HEK293 (cell line): ENCODE measurements around the gene FRMD8.

ENCODE experiments used
- EGR2 ChIP-seq: fragments of 450-650 bp; formaldehyde crosslinking; IDR thresholded peaks from 2 replicates; pipeline ENCODE4 v1.5.1; 2016; ENCODE audit warnings: low read depth, missing biosample characterization, missing genetic modification characterization
- HOXC10 ChIP-seq: sonication (generic); formaldehyde crosslinking; IDR thresholded peaks from 2 replicates; pipeline ENCODE4 v1.8.1; 2023; ENCODE audit warnings: mild to moderate bottlenecking, missing genetic modification reagents
- KLF10 ChIP-seq: fragments of 450-650 bp; IDR thresholded peaks from 2 replicates; pipeline ENCODE4 v1.5.1; 2018; ENCODE audit warnings: missing biosample characterization, mild to moderate bottlenecking, missing genetic modification characterization
- MEIS1 ChIP-seq: sonication (generic); formaldehyde crosslinking; IDR thresholded peaks from 2 replicates; pipeline ENCODE4 v1.8.1; 2022; ENCODE audit warnings: missing genetic modification reagents, mild to moderate bottlenecking, borderline replicate concordance
- OVOL3 ChIP-seq: fragments of 450-650 bp; formaldehyde crosslinking; IDR thresholded peaks from 2 replicates; pipeline ENCODE4 v1.5.1; 2016; ENCODE audit warnings: missing biosample characterization, missing genetic modification characterization
- REPIN1 ChIP-seq: fragments of 450-650 bp; formaldehyde crosslinking; IDR thresholded peaks from 2 replicates; pipeline ENCODE4 v1.5.1; 2017; ENCODE audit warnings: missing biosample characterization, missing genetic modification characterization, low read depth
- SALL2 ChIP-seq: fragments of 450-650 bp; formaldehyde crosslinking; IDR thresholded peaks from 2 replicates; pipeline ENCODE4 v1.5.0; 2017; ENCODE audit warnings: missing biosample characterization, mild to moderate bottlenecking, missing genetic modification characterization, borderline replicate concordance
- ZBTB20 ChIP-seq: fragments of 450-650 bp; formaldehyde crosslinking; IDR thresholded peaks from 2 replicates; pipeline ENCODE4 v1.5.1; 2016; ENCODE audit warnings: missing biosample characterization, missing genetic modification characterization
- ZNF10 ChIP-seq: fragments of 450-650 bp; formaldehyde crosslinking; IDR thresholded peaks from 2 replicates; pipeline ENCODE4 v1.5.1; 2017; ENCODE audit warnings: missing biosample characterization, missing genetic modification characterization
- ZNF157 ChIP-seq: fragments of 450-650 bp; formaldehyde crosslinking; IDR thresholded peaks from 2 replicates; pipeline ENCODE4 v1.5.1; 2016; ENCODE audit warnings: missing biosample characterization, missing genetic modification characterization
- ZNF169 ChIP-seq: fragments of 450-650 bp; formaldehyde crosslinking; IDR thresholded peaks from 2 replicates; pipeline ENCODE4 v1.5.1; 2016; ENCODE audit warnings: missing biosample characterization, missing genetic modification characterization
- ZNF174 ChIP-seq: fragments of 450-650 bp; formaldehyde crosslinking; IDR thresholded peaks from 2 replicates; pipeline ENCODE4 v1.5.0; 2017; ENCODE audit warnings: missing biosample characterization, mild to moderate bottlenecking, missing genetic modification characterization
- ZNF2 ChIP-seq: fragments of 450-650 bp; formaldehyde crosslinking; IDR thresholded peaks from 2 replicates; pipeline ENCODE4 v1.5.1; 2016; ENCODE audit warnings: missing biosample characterization, missing genetic modification characterization
- ZNF302 ChIP-seq: fragments of 450-650 bp; formaldehyde crosslinking; IDR thresholded peaks from 2 replicates; pipeline ENCODE4 v1.5.1; 2016; ENCODE audit warnings: missing biosample characterization, missing genetic modification characterization, low read depth
- ZNF426 ChIP-seq: fragments of 450-650 bp; formaldehyde crosslinking; IDR thresholded peaks from 2 replicates; pipeline ENCODE4 v1.5.1; 2017; ENCODE audit warnings: missing biosample characterization, missing genetic modification characterization, mild to moderate bottlenecking, inconsistent platforms, moderate library complexity
- ZNF514 ChIP-seq: fragments of 450-650 bp; formaldehyde crosslinking; IDR thresholded peaks from 2 replicates; pipeline ENCODE4 v1.5.1; 2016; ENCODE audit warnings: missing biosample characterization, missing genetic modification characterization
- ZNF548 ChIP-seq: fragments of 450-650 bp; formaldehyde crosslinking; IDR thresholded peaks from 2 replicates; pipeline ENCODE4 v1.5.1; 2016; ENCODE audit warnings: missing biosample characterization, missing genetic modification characterization
- ZNF561 ChIP-seq: fragments of 450-650 bp; IDR thresholded peaks from 2 replicates; pipeline ENCODE4 v1.5.1; 2018; ENCODE audit warnings: missing biosample characterization, missing genetic modification characterization, borderline replicate concordance
- ZNF596 ChIP-seq: fragments of 450-650 bp; IDR thresholded peaks from 2 replicates; pipeline ENCODE4 v1.5.0; 2018; ENCODE audit warnings: missing biosample characterization, mild to moderate bottlenecking, missing genetic modification characterization, moderate library complexity
- ZNF747 ChIP-seq: fragments of 450-650 bp; formaldehyde crosslinking; IDR thresholded peaks from 2 replicates; pipeline ENCODE4 v1.5.1; 2016; ENCODE audit warnings: missing biosample characterization, missing genetic modification characterization
- ZNF777 ChIP-seq: fragments of 450-650 bp; formaldehyde crosslinking; IDR thresholded peaks from 2 replicates; pipeline ENCODE4 v1.5.1; 2017; ENCODE audit warnings: missing biosample characterization, missing genetic modification characterization, borderline replicate concordance
- ZNF785 ChIP-seq: fragments of 450-650 bp; formaldehyde crosslinking; IDR thresholded peaks from 2 replicates; pipeline ENCODE4 v1.5.1; 2016; ENCODE audit warnings: missing biosample characterization, missing genetic modification characterization
- ZNF830 ChIP-seq: fragments of 450-650 bp; IDR thresholded peaks from 2 replicates; pipeline ENCODE4 v1.5.0; 2018; ENCODE audit warnings: missing biosample characterization, missing genetic modification characterization, low read depth, mild to moderate bottlenecking, moderate library complexity
- TF ChIP-seq, protein P1 (sequence below): fragments of 450-650 bp; formaldehyde crosslinking; IDR thresholded peaks from 2 replicates; pipeline ENCODE4 v1.5.1; 2017; ENCODE audit warnings: missing biosample characterization, missing genetic modification characterization
- TF ChIP-seq, protein P2 (sequence below): fragments of 450-650 bp; formaldehyde crosslinking; IDR thresholded peaks from 2 replicates; pipeline ENCODE4 v1.5.1; 2016; ENCODE audit warnings: missing biosample characterization, missing genetic modification characterization
- TF ChIP-seq, protein P3 (sequence below): fragments of 450-650 bp; formaldehyde crosslinking; IDR thresholded peaks from 2 replicates; pipeline ENCODE4 v1.5.1; 2016; ENCODE audit warnings: missing biosample characterization, missing genetic modification characterization
- TF ChIP-seq, protein P4 (sequence below): fragments of 450-650 bp; formaldehyde crosslinking; IDR thresholded peaks from 2 replicates; pipeline ENCODE4 v1.5.1; 2016; ENCODE audit warnings: missing biosample characterization, missing genetic modification characterization
- TF ChIP-seq, protein P5 (sequence below): fragments of 450-650 bp; formaldehyde crosslinking; IDR thresholded peaks from 2 replicates; pipeline ENCODE4 v1.5.1; 2016; ENCODE audit warnings: missing biosample characterization, missing genetic modification characterization
- TF ChIP-seq, protein P6 (sequence below): fragments of 450-650 bp; formaldehyde crosslinking; IDR thresholded peaks from 2 replicates; pipeline ENCODE4 v1.5.1; 2017; ENCODE audit warnings: missing biosample characterization, missing genetic modification characterization

The FRMD8 gene

DNA sequence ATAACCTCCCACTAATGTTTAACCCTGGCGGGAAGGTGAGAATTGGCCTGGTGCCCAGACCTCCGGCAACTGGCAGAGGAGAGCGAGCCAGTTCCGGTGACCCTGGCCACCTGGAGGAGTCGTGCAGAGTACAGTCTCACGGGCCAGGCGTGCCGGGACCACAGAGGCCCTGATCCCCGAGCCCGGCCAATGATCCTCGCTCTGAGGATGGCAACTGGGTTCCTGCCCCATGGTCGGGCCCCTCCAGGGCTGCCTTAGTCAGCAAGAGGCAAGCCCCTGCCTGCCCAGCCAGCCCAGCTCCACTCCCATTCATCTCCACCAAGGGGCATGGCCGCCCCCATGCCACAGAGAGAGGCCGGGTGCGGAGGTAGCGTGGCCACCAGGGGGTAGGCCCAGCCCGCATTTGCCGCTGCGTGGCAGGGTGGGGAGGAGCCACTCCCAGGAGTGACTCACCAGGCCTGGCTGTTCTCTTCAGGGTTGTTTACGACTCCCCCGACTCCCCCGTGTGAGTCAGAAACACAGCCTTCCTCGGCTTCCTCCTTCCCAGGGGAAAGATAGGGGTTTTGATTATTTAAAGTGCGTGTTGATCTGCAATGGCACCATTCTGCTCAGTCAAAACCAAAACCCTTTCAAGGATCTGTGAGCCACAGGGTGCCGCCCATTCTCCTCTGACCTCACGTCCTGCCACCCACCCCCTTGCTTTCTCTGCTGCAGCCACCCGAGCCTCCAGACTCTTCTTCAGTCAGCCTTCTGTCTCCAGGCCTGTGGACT lies 4.2 kb upstream of the FRMD8 start, which contains the start of gene SLC25A45 (continued):
- TF ChIP-seq ZNF174 (tag by site-specific recombination) (no peak), ZNF10 (no peak), ZNF426 (no peak), ZNF785 (tag by site-specific recombination) (no peak), ZNF157 (tag by site-specific recombination) (no peak), ZNF830 (tag by site-specific recombination) (no peak), ZNF747 (tag by site-specific recombination) (no peak), ZNF777 (tag by site-specific recombination) (no peak), ZNF548 (tag by site-specific recombination) (no peak), ZNF514 (tag by site-specific recombination) (no peak), ZNF2 (tag by site-specific recombination) (peak; percentile 62), EGR2 (tag by site-specific recombination) (peak; percentile 65), ZNF169 (tag by site-specific recombination) (no peak), SALL2 (tag by site-specific recombination) (no peak), MEIS1 (CRISPR knock-in tag) (no peak), ZNF596 (tag by site-specific recombination) (peak; percentile 68), ZBTB20 (tag by site-specific recombination) (peak; percentile 93), KLF10 (tag by site-specific recombination) (peak; percentile 92), ZNF302 (no peak), HOXC10 (CRISPR knock-in tag) (no peak), ZNF561 (tag by site-specific recombination) (peak; percentile 75), REPIN1 (no peak), OVOL3 (tag by site-specific recombination) (no peak)
- TF ChIP-seq, protein P1, sequence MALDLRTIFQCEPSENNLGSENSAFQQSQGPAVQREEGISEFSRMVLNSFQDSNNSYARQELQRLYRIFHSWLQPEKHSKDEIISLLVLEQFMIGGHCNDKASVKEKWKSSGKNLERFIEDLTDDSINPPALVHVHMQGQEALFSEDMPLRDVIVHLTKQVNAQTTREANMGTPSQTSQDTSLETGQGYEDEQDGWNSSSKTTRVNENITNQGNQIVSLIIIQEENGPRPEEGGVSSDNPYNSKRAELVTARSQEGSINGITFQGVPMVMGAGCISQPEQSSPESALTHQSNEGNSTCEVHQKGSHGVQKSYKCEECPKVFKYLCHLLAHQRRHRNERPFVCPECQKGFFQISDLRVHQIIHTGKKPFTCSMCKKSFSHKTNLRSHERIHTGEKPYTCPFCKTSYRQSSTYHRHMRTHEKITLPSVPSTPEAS (tag by site-specific recombination), result no peak
- TF ChIP-seq, protein P2, sequence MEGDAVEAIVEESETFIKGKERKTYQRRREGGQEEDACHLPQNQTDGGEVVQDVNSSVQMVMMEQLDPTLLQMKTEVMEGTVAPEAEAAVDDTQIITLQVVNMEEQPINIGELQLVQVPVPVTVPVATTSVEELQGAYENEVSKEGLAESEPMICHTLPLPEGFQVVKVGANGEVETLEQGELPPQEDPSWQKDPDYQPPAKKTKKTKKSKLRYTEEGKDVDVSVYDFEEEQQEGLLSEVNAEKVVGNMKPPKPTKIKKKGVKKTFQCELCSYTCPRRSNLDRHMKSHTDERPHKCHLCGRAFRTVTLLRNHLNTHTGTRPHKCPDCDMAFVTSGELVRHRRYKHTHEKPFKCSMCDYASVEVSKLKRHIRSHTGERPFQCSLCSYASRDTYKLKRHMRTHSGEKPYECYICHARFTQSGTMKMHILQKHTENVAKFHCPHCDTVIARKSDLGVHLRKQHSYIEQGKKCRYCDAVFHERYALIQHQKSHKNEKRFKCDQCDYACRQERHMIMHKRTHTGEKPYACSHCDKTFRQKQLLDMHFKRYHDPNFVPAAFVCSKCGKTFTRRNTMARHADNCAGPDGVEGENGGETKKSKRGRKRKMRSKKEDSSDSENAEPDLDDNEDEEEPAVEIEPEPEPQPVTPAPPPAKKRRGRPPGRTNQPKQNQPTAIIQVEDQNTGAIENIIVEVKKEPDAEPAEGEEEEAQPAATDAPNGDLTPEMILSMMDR (tag by site-specific recombination), result peak; percentile 98
- TF ChIP-seq, protein P3, sequence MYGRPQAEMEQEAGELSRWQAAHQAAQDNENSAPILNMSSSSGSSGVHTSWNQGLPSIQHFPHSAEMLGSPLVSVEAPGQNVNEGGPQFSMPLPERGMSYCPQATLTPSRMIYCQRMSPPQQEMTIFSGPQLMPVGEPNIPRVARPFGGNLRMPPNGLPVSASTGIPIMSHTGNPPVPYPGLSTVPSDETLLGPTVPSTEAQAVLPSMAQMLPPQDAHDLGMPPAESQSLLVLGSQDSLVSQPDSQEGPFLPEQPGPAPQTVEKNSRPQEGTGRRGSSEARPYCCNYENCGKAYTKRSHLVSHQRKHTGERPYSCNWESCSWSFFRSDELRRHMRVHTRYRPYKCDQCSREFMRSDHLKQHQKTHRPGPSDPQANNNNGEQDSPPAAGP (tag by site-specific recombination), result peak; percentile 92
- TF ChIP-seq, protein P4, sequence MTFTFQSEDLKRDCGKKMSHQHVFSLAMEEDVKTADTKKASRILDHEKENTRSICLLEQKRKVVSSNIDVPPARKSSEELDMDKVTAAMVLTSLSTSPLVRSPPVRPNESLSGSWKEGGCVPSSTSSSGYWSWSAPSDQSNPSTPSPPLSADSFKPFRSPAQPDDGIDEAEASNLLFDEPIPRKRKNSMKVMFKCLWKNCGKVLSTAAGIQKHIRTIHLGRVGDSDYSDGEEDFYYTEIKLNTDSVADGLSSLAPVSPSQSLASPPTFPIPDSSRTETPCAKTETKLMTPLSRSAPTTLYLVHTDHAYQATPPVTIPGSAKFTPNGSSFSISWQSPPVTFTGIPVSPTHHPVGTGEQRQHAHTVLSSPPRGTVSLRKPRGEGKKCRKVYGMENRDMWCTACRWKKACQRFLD (tag by site-specific recombination), result no peak
- TF ChIP-seq, protein P5, sequence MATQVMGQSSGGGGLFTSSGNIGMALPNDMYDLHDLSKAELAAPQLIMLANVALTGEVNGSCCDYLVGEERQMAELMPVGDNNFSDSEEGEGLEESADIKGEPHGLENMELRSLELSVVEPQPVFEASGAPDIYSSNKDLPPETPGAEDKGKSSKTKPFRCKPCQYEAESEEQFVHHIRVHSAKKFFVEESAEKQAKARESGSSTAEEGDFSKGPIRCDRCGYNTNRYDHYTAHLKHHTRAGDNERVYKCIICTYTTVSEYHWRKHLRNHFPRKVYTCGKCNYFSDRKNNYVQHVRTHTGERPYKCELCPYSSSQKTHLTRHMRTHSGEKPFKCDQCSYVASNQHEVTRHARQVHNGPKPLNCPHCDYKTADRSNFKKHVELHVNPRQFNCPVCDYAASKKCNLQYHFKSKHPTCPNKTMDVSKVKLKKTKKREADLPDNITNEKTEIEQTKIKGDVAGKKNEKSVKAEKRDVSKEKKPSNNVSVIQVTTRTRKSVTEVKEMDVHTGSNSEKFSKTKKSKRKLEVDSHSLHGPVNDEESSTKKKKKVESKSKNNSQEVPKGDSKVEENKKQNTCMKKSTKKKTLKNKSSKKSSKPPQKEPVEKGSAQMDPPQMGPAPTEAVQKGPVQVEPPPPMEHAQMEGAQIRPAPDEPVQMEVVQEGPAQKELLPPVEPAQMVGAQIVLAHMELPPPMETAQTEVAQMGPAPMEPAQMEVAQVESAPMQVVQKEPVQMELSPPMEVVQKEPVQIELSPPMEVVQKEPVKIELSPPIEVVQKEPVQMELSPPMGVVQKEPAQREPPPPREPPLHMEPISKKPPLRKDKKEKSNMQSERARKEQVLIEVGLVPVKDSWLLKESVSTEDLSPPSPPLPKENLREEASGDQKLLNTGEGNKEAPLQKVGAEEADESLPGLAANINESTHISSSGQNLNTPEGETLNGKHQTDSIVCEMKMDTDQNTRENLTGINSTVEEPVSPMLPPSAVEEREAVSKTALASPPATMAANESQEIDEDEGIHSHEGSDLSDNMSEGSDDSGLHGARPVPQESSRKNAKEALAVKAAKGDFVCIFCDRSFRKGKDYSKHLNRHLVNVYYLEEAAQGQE (tag by site-specific recombination), result no peak
- TF ChIP-seq, protein P6, sequence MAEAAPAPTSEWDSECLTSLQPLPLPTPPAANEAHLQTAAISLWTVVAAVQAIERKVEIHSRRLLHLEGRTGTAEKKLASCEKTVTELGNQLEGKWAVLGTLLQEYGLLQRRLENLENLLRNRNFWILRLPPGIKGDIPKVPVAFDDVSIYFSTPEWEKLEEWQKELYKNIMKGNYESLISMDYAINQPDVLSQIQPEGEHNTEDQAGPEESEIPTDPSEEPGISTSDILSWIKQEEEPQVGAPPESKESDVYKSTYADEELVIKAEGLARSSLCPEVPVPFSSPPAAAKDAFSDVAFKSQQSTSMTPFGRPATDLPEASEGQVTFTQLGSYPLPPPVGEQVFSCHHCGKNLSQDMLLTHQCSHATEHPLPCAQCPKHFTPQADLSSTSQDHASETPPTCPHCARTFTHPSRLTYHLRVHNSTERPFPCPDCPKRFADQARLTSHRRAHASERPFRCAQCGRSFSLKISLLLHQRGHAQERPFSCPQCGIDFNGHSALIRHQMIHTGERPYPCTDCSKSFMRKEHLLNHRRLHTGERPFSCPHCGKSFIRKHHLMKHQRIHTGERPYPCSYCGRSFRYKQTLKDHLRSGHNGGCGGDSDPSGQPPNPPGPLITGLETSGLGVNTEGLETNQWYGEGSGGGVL (tag by site-specific recombination), result peak; percentile 99
